Measurements from ENCODE around the gene RAD23B. TPM values are rescaled to one million over a fixed set of nuclear protein-coding genes. Genes with fewer than 3 reads are reported as not detected.

RAD23B gene
- total RNA-seq, 2 donors from 2014 or later: 119 to 146 TPM

- H3K27ac ChIP-seq: no peak overlapping the region
- H3K9ac ChIP-seq (ENCODE audit: low read depth in 2 of 2, low read length in 2 of 2): no peak overlapping the region
- H3K4me1 ChIP-seq: no peaks in the 10 kb centered on the region
- DNase-seq: no peak
- no peak overlapping the region for H3K4me3 ChIP-seq
- no peak for TF ChIP-seq CTCF (IDR thresholded peaks at IDR 0.05)
- H3K36me3 ChIP-seq: no peaks in the 10 kb centered on the region
- intact Hi-C loops (cut with DNase I): loop anchor here (10.0 kb wide), 1 partner anchor 171 kb away; no protein-coding TSS in a partner anchor
- no peaks in the 10 kb centered on the region for H3K9me3 ChIP-seq
- H3K27me3 ChIP-seq: no peaks in the 10 kb centered on the region
These were observed 62.2 kb downstream of the RAD23B start for GRCh38 chr9:107345327-107345726.

- H3K4me1 ChIP-seq: no peaks in the 10 kb centered on the region
- no peaks in the 10 kb centered on the region for H3K9me3 ChIP-seq
- H3K4me3 ChIP-seq: no peak overlapping the region
- TF ChIP-seq CTCF (IDR thresholded peaks at IDR 0.05): no peak
- H3K27me3 ChIP-seq: no peaks in the 10 kb centered on the region
- no peak for DNase-seq
- no peaks in the 10 kb centered on the region for H3K36me3 ChIP-seq
- no peak overlapping the region for H3K27ac ChIP-seq
- intact Hi-C loops (cut with DNase I): loop anchor here (10.0 kb wide), 1 partner anchor 174 kb away; no protein-coding TSS in a partner anchor
- H3K9ac ChIP-seq (ENCODE audit: low read depth in 2 of 2, low read length in 2 of 2): no peak overlapping the region
These were observed 65.8 kb downstream of the RAD23B start for GRCh38 chr9:107348836-107349235.

GRCh38 chr9:107350443-107350842 is 67.4 kb downstream of the RAD23B start:
- no peaks in the 10 kb centered on the region for H3K9me3 ChIP-seq
- H3K27me3 ChIP-seq: no peaks in the 10 kb centered on the region
- H3K36me3 ChIP-seq: no peaks in the 10 kb centered on the region
- no peak for TF ChIP-seq CTCF (IDR thresholded peaks at IDR 0.05)
- H3K9ac ChIP-seq (ENCODE audit: low read depth in 2 of 2, low read length in 2 of 2): no peak overlapping the region
- no peak overlapping the region for H3K27ac ChIP-seq
- no peaks in the 10 kb centered on the region for H3K4me1 ChIP-seq
- no peak overlapping the region for H3K4me3 ChIP-seq
- intact Hi-C loops (cut with DNase I): no loop called here
- DNase-seq: no peak

GRCh38 chr9:107351382-107352045 is 68.4 kb downstream of the RAD23B start:
- intact Hi-C loops (cut with DNase I): no loop called here
- no peaks in the 10 kb centered on the region for H3K27me3 ChIP-seq
- H3K4me1 ChIP-seq: no peaks in the 10 kb centered on the region
- no peaks in the 10 kb centered on the region for H3K9me3 ChIP-seq
- H3K4me3 ChIP-seq: no peak overlapping the region
- no peak for DNase-seq
- H3K9ac ChIP-seq (ENCODE audit: low read depth in 2 of 2, low read length in 2 of 2): no peak overlapping the region
- no peaks in the 10 kb centered on the region for H3K36me3 ChIP-seq
- no peak overlapping the region for H3K27ac ChIP-seq
- TF ChIP-seq CTCF (IDR thresholded peaks at IDR 0.05): no peak

GRCh38 chr9:107355394-107355793 is 72.3 kb downstream of the RAD23B start:
- no peak overlapping the region for H3K4me3 ChIP-seq
- no peaks in the 10 kb centered on the region for H3K27me3 ChIP-seq
- DNase-seq: no peak
- no peak for TF ChIP-seq CTCF (IDR thresholded peaks at IDR 0.05)
- no peaks in the 10 kb centered on the region for H3K9me3 ChIP-seq
- no peak overlapping the region for H3K9ac ChIP-seq (ENCODE audit: low read depth in 2 of 2, low read length in 2 of 2)
- no peaks in the 10 kb centered on the region for H3K4me1 ChIP-seq
- no peaks in the 10 kb centered on the region for H3K36me3 ChIP-seq
- intact Hi-C loops (cut with DNase I): no loop called here
- H3K27ac ChIP-seq: no peak overlapping the region

All from colonic mucosa (tissue), 4 donors.